Brain pericyte (primary cell): Measurements from ENCODE around the gene RPS25.
"Not testable (repeated sequence)": the region's sequence is repeated elsewhere in the genome, so short reads cannot be mapped to it uniquely, and the experiment has no call there.

ENCODE experiments used
- DNase-seq: peaks from one replicate; pipeline ENCODE4 v3.0.0-alpha.2; 2012; ENCODE audit warnings: low read depth, low spot score

The RPS25 gene

GRCh38 chr11:119039471-119039870 lies 21.3 kb upstream of the RPS25 start:
- DNase-seq = not testable (repeated sequence)

- no peak for DNase-seq
These were observed 20.7 kb upstream of the RPS25 start for GRCh38 chr11:119038884-119039283.

- DNase-seq = no peak
These were observed 16.7 kb upstream of the RPS25 start for GRCh38 chr11:119034813-119035212.

- not testable (repeated sequence) for DNase-seq
These were observed 15.3 kb upstream of the RPS25 start for GRCh38 chr11:119033421-119033820.

- no peak for DNase-seq
These were observed 13.8 kb upstream of the RPS25 start for GRCh38 chr11:119031912-119032280.

GRCh38 chr11:119030329-119031047 lies 12.3 kb upstream of the RPS25 start, which contains the start of gene SLC37A4:
SLC37A4 (minus strand) TSS chr11:119030877.
- DNase-seq = peak; percentile 85

GRCh38 chr11:119030029-119030328 lies 11.8 kb upstream of the RPS25 start:
- DNase-seq = no peak

- DNase-seq = no peak
These were observed 11.3 kb upstream of the RPS25 start for GRCh38 chr11:119029340-119030028.

- DNase-seq = no peak
These were observed 10.9 kb upstream of the RPS25 start for GRCh38 chr11:119029069-119029339.

- no peak for DNase-seq
These were observed 10.4 kb upstream of the RPS25 start for GRCh38 chr11:119028346-119029068.

GRCh38 chr11:119027561-119028345 lies 9.6 kb upstream of the RPS25 start:
- no peak for DNase-seq

- no peak for DNase-seq
These were observed 8.8 kb upstream of the RPS25 start for GRCh38 chr11:119026970-119027369.

GRCh38 chr11:119025978-119026766 lies 8.0 kb upstream of the RPS25 start:
- no peak for DNase-seq

GRCh38 chr11:119025541-119025940 lies 7.4 kb upstream of the RPS25 start:
- no peak for DNase-seq

- no peak for DNase-seq
These were observed 6.9 kb upstream of the RPS25 start for GRCh38 chr11:119025099-119025473.

GRCh38 chr11:119024430-119025098 lies 6.4 kb upstream of the RPS25 start:
- no peak for DNase-seq

GRCh38 chr11:119023741-119024140 lies 5.6 kb upstream of the RPS25 start:
- DNase-seq = no peak

- no peak for DNase-seq
These were observed 3.5 kb upstream of the RPS25 start for GRCh38 chr11:119021631-119022030.

GRCh38 chr11:119019996-119020395 lies 1.9 kb upstream of the RPS25 start:
- DNase-seq = no peak

- not testable (repeated sequence) for DNase-seq
These were observed 766 bp downstream of the RPS25 start for GRCh38 chr11:119017377-119017776.
